ENCODE results near the gene MAFG. TPM values are rescaled to one million over a fixed set of nuclear protein-coding genes. Genes with fewer than 3 reads are reported as not detected.

The MAFG gene
- total and polyA plus RNA-seq, 2 of the 13 experiments (the other 11 are each of a cell fraction or from before 2014, with no cell fraction given) = 14.5 to 20.0 TPM

DNA sequence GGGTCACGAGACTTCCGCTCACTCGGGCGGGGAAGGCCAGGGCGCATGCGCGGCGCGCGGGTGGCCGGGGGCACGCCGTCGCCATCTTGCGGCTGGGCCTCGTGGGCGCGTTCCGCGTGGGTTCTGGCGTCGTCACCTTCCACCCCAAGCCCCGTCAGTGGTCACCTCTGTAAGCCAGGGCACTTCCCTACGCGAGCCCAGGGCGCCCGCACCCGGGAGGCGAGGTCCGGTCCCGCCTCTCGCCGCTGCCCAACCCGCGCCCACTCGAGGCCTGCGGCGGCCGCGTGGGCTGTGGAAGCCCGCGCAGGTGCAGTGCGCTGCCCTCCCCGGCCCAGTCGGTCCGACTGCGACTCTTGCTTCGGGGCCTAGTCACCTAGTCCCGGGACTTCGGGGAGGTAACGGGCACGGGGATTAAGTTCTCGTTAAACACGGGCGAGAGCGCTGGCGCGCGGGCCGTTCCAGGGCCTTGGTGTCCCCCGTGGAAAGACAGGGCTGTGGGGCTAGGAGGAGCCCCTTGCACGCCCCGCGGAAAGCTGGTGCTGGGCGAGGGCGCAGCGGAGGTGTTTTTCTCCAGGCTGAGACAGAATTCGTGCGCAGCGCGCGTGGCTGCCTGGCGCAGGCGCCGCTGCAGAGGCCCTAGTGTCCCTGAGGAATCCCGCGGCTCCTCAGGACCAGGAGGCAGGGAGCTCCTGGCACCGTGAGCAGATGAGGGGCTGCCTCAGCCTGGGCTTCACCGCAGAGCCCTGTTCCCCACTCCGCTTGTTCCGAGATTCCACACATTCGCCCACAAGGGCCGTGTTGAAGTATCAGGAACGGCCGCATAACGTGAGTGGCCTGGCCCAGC is 55.9 kb downstream of the MAFG start (continued):
- no peak; the same call in 1 of the 2 replicates for TF ChIP-seq THAP8 (CRISPR knock-in tag; IDR thresholded peaks at IDR 0.05; ENCODE audit: borderline replicate concordance)
- peak; percentile 91 for TF ChIP-seq MAZ (IDR thresholded peaks at IDR 0.05; ENCODE audit: borderline replicate concordance, low read depth, low read length)
- TF ChIP-seq MAZ (CRISPR knock-in tag; IDR thresholded peaks at IDR 0.05; ENCODE audit: low read depth) = peak; percentile 98
- TF ChIP-seq TRIM22 (IDR thresholded peaks at IDR 0.05) = no peak
- TF ChIP-seq GTF2F1 (IDR thresholded peaks at IDR 0.05; ENCODE audit: low read length) = peak; percentile 74; the same call in 1 of the 2 replicates
- peak; percentile 91 for TF ChIP-seq GFI1 (CRISPR knock-in tag; IDR thresholded peaks at IDR 0.05; ENCODE audit: borderline replicate concordance)
- TF ChIP-seq ZFAT (CRISPR knock-in tag; conservative IDR thresholded peaks at IDR 0.05) = peak; percentile 38; the same call in 1 of the 2 replicates
- TF ChIP-seq ZNF629 (CRISPR knock-in tag; conservative IDR thresholded peaks at IDR 0.05) = no peak
- 0 out of 2 replicates have a peak, but pooled peaks have one; percentile 0 for TF ChIP-seq CHD2 (IDR thresholded peaks at IDR 0.05; ENCODE audit: low read depth, low read length)
- no peak; the same call in 1 of the 2 replicates for TF ChIP-seq MBNL3 (CRISPR knock-in tag; conservative IDR thresholded peaks at IDR 0.05)
- peak; percentile 85 for TF ChIP-seq SALL2 (CRISPR knock-in tag; IDR thresholded peaks at IDR 0.05)
- peak; percentile 82 for TF ChIP-seq ZFY (CRISPR knock-in tag; IDR thresholded peaks at IDR 0.05)
- TF ChIP-seq ZNF253 (CRISPR knock-in tag; IDR thresholded peaks at IDR 0.05; ENCODE audit: borderline replicate concordance) = peak; percentile 89; the same call in 1 of the 2 replicates
- peak; percentile 99 for TF ChIP-seq ZNF547 (CRISPR knock-in tag; IDR thresholded peaks at IDR 0.05)
- peak; percentile 69; the same call in 1 of the 2 replicates for TF ChIP-seq ATF2 (CRISPR knock-in tag; IDR thresholded peaks at IDR 0.05)
- TF ChIP-seq ZNF143 (CRISPR knock-in tag; IDR thresholded peaks at IDR 0.05) = peak; percentile 73
- TF ChIP-seq ASH2L (IDR thresholded peaks at IDR 0.05; ENCODE audit: insufficient read length, low read depth, low read length) = peak; percentile 75
- peak; percentile 67 for TF ChIP-seq HNRNPK (IDR thresholded peaks at IDR 0.05; ENCODE audit: low read depth, low read length, poor library complexity, severe bottlenecking)
- TF ChIP-seq ZNF703 (CRISPR knock-in tag; IDR thresholded peaks at IDR 0.05; ENCODE audit: borderline replicate concordance) = peak; percentile 89
- peak; percentile 74 for TF ChIP-seq JUNB (CRISPR knock-in tag; IDR thresholded peaks at IDR 0.05; ENCODE audit: borderline replicate concordance)
- TF ChIP-seq TAF15 (IDR thresholded peaks at IDR 0.05; ENCODE audit: low read depth, low read length, poor library complexity, severe bottlenecking) = peak; percentile 96
- peak; percentile 84; the same call in 1 of the 2 replicates for TF ChIP-seq ZNF296 (CRISPR knock-in tag; conservative IDR thresholded peaks at IDR 0.05)
- TF ChIP-seq POLR2AphosphoS5 (IDR thresholded peaks at IDR 0.05; ENCODE audit: low read depth, low read length) = peak; percentile 67
- peak; percentile 65; the same call in 1 of the 2 replicates for TF ChIP-seq ZBTB26 (CRISPR knock-in tag; IDR thresholded peaks at IDR 0.05; ENCODE audit: borderline replicate concordance)
- TF ChIP-seq SMC3 (IDR thresholded peaks at IDR 0.05; ENCODE audit: low read length) = no peak

Measured in HepG2 (cell line).